Loucy (cell line): ENCODE results near the gene FAM210A.

Experiments
- H2AFZ ChIP-seq: fragments of 200-600 bp; sonication (generic); 2 replicates; pipeline ENCODE4 v1.6.0; 2016; ENCODE audit warnings: antibody characterized with exemption, mild to moderate bottlenecking, low read length, moderate library complexity
- H3F3A ChIP-seq: fragments of 200-600 bp; 2 replicates; pipeline ENCODE4 v1.6.0; 2016; ENCODE audit warnings: antibody characterized with exemption, low read depth, mild to moderate bottlenecking
- H3K27me3 ChIP-seq: fragments of 200-600 bp; sonication (generic); 2 replicates; pipeline ENCODE4 v1.6.1; 2014; ENCODE audit warnings: low read length, mild to moderate bottlenecking; ENCODE audit not compliant: insufficient read depth, poor library complexity, severe bottlenecking
- H3K36me3 ChIP-seq: fragments of 200-600 bp; sonication (generic); 2 replicates; pipeline ENCODE4 v1.6.1; 2016; ENCODE audit warnings: low read length; ENCODE audit not compliant: insufficient read depth
- H3K4me1 ChIP-seq: fragments of 200-600 bp; sonication (generic); 2 replicates; pipeline ENCODE4 v1.5.1; 2014; ENCODE audit warnings: low read length, mild to moderate bottlenecking; ENCODE audit not compliant: insufficient read depth, poor library complexity, severe bottlenecking
- H3K4me2 ChIP-seq: fragments of 200-600 bp; sonication (generic); 2 replicates; pipeline ENCODE4 v1.6.0; 2014; ENCODE audit warnings: antibody characterized with exemption, low read length, low read depth, mild to moderate bottlenecking; ENCODE audit not compliant: poor library complexity, severe bottlenecking
- H3K4me3 ChIP-seq: fragments of 200-600 bp; sonication (generic); 2 replicates; pipeline ENCODE4 v1.5.1; 2014; ENCODE audit warnings: low read length, mild to moderate bottlenecking, mixed read lengths; ENCODE audit not compliant: poor library complexity, severe bottlenecking
- H3K79me2 ChIP-seq: fragments of 200-600 bp; sonication (generic); 2 replicates; pipeline ENCODE4 v1.6.1; 2014; ENCODE audit warnings: low read length; ENCODE audit not compliant: insufficient read depth
- H3K9ac ChIP-seq: fragments of 200-600 bp; sonication (generic); 2 replicates; pipeline ENCODE4 v1.6.0; 2014; ENCODE audit warnings: mild to moderate bottlenecking, low read depth, low read length, moderate library complexity; ENCODE audit not compliant: poor library complexity, severe bottlenecking
- H3K9me2 ChIP-seq: fragments of 200-600 bp; sonication (generic); replicated peaks from 2 replicates; pipeline ENCODE4 v1.6.1; 2016; ENCODE audit warnings: low read depth, low read length, mixed read lengths
- H3K9me3 ChIP-seq: fragments of 200-600 bp; sonication (generic); 2 replicates; pipeline ENCODE4 v1.6.1; 2014; ENCODE audit warnings: mild to moderate bottlenecking, antibody characterized with exemption, low read length, low read depth; ENCODE audit not compliant: insufficient read depth
- H4K20me1 ChIP-seq: fragments of 200-600 bp; sonication (generic); 2 replicates; pipeline ENCODE4 v1.6.0; 2014; ENCODE audit warnings: antibody characterized with exemption, low read length, mild to moderate bottlenecking; ENCODE audit not compliant: insufficient read depth, poor library complexity, severe bottlenecking
- EZH2phosphoT487 ChIP-seq: fragments of 200-600 bp; IDR thresholded peaks from 2 replicates; pipeline ENCODE4 v1.6.1; 2018; ENCODE audit warnings: antibody characterized with exemption, mild to moderate bottlenecking, moderate library complexity, borderline replicate concordance
- TF ChIP-seq, protein P1 (sequence below): fragments of 200-600 bp; sonication (generic); conservative IDR thresholded peaks from 2 replicates; pipeline ENCODE4 v1.5.1; 2014; ENCODE audit warnings: mild to moderate bottlenecking, antibody characterized with exemption, low read length

FAM210A gene

GRCh38 chr18:13735681-13736080 is 9.3 kb upstream of the FAM210A start:
- Histone ChIP-seq H3K27me3 (no peaks in the 10 kb centered on the region), H3K9ac (no peak overlapping the region), H3K36me3 (peaks cover 76% of the 10 kb centered on the region), H4K20me1 (peaks cover 14% of the 10 kb centered on the region), H3K4me2 (no peak overlapping the region), H3K4me3 (no peak overlapping the region), H3F3A (no peaks in the 10 kb centered on the region), H3K4me1 (peaks cover under 1% of the 10 kb centered on the region), H3K9me3 (no peaks in the 10 kb centered on the region), H2AFZ (no peak overlapping the region), H3K79me2 (peaks cover 19% of the 10 kb centered on the region; the same call in 1 of the 2 replicates), H3K9me2 (no peaks in the 10 kb centered on the region)
- TF ChIP-seq, protein P1, sequence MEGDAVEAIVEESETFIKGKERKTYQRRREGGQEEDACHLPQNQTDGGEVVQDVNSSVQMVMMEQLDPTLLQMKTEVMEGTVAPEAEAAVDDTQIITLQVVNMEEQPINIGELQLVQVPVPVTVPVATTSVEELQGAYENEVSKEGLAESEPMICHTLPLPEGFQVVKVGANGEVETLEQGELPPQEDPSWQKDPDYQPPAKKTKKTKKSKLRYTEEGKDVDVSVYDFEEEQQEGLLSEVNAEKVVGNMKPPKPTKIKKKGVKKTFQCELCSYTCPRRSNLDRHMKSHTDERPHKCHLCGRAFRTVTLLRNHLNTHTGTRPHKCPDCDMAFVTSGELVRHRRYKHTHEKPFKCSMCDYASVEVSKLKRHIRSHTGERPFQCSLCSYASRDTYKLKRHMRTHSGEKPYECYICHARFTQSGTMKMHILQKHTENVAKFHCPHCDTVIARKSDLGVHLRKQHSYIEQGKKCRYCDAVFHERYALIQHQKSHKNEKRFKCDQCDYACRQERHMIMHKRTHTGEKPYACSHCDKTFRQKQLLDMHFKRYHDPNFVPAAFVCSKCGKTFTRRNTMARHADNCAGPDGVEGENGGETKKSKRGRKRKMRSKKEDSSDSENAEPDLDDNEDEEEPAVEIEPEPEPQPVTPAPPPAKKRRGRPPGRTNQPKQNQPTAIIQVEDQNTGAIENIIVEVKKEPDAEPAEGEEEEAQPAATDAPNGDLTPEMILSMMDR, result no peak
- TF ChIP-seq EZH2phosphoT487, result no peak

GRCh38 chr18:13730481-13730880 is 4.1 kb upstream of the FAM210A start:
- Histone ChIP-seq H3K4me3 (peak overlapping the region; percentile 9), H3K9me2 (no peaks in the 10 kb centered on the region), H3F3A (no peaks in the 10 kb centered on the region), H3K9me3 (no peaks in the 10 kb centered on the region), H3K4me1 (peaks cover 30% of the 10 kb centered on the region), H3K4me2 (peak overlapping the region; percentile 95), H3K79me2 (peaks cover 69% of the 10 kb centered on the region), H3K27me3 (no peaks in the 10 kb centered on the region), H4K20me1 (peaks cover 41% of the 10 kb centered on the region), H3K36me3 (peaks cover 25% of the 10 kb centered on the region), H2AFZ (no peak overlapping the region), H3K9ac (no peak overlapping the region)
- no peak for TF ChIP-seq EZH2phosphoT487
- TF ChIP-seq, protein P1, result no peak

DNA sequence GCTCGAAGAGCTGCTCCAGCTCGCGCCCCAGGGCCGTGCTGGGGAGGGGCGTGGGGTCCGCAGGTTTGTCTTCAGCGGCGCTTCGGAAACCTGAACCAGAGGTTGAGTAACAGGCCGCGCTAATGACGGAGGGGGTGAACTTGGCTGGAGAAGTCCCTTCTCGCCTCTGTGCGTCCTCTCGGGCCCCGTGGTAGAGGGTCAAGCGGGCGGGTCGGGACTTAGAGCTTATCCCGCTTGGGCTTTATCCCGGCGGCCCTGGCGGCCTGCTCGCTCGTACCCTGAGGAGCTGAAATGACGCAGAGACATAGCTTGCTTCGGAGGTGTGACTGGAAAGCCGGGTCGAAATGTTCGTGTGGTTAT is 594 bp upstream of the FAM210A start:
- H3K27me3 ChIP-seq, result no peaks in the 10 kb centered on the region
- no peak for TF ChIP-seq EZH2phosphoT487
- TF ChIP-seq, protein P1, result no peak
- H3K9me2 ChIP-seq, result no peaks in the 10 kb centered on the region
- H4K20me1 ChIP-seq, result peaks cover 60% of the 10 kb centered on the region
- peaks cover 96% of the 10 kb centered on the region for H3K79me2 ChIP-seq
- no peaks in the 10 kb centered on the region for H3K9me3 ChIP-seq
- H3K36me3 ChIP-seq, result no peaks in the 10 kb centered on the region
- no peaks in the 10 kb centered on the region for H3F3A ChIP-seq
- peak overlapping the region; percentile 95 for H3K4me2 ChIP-seq
- peak overlapping the region; percentile 82 for H3K9ac ChIP-seq
- H3K4me3 ChIP-seq, result peak overlapping the region; percentile 85
- peaks cover 59% of the 10 kb centered on the region for H3K4me1 ChIP-seq
- peak overlapping the region; percentile 90 for H2AFZ ChIP-seq
